AG04449 (cell line): ENCODE results near the gene CXorf66.

ENCODE experiments used
- CTCF ChIA-PET: fragments of 350-600 bp; formaldehyde crosslinking; extraction: SDS; loops from one replicate; lab custom pipeline; 2021; ENCODE audit warnings: antibody characterized with exemption; lab: Yijun Ruan, JAX
- POLR2A ChIA-PET: fragments of 400-600, 350-600 bp; formaldehyde crosslinking; extraction: SDS; loops from one replicate; lab custom pipeline; 2020; ENCODE audit warnings: antibody characterized with exemption, inconsistent platforms; lab: Yijun Ruan, JAX
- DNase-seq: peaks from one replicate; pipeline ENCODE4 v3.0.0-alpha.2; 2010; ENCODE audit warnings: low read depth, low spot score
- H3K4me3 ChIP-seq: 2 replicates; pipeline ENCODE4 v1.5.1; 2011; ENCODE audit warnings: low read depth, mild to moderate bottlenecking, control low read depth, low read length
- TF ChIP-seq, protein P1 (sequence below): IDR thresholded peaks from one replicate; pipeline ENCODE4 v1.5.1; 2011; ENCODE audit warnings: mild to moderate bottlenecking, moderate library complexity, low read length, control low read depth, inconsistent platforms; ENCODE audit not compliant: insufficient read depth; ENCODE audit errors: missing control alignments

CXorf66 gene

DNA sequence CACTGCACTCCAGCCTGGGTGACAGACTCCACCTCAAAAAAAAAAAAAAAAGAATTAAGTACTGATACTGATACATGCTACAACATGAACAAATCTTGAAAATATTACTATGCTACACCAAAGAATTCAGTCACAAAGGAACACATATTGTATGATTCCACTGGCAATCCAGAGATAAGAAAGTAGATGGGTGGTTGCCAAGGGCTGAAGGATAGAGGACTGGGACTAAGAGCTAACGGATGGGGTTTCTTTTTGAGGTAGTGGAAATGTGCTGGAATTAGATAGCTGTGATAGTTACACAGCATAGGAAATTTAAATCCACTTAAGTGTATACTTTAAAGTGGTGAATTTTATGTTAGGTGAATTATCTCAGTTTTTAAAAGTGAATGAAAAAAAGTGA, 45.0 kb downstream of the CXorf66 start:
- ChIA-PET POLR2A (no interaction called here), CTCF (no interaction called here)
- TF ChIP-seq, protein P1, sequence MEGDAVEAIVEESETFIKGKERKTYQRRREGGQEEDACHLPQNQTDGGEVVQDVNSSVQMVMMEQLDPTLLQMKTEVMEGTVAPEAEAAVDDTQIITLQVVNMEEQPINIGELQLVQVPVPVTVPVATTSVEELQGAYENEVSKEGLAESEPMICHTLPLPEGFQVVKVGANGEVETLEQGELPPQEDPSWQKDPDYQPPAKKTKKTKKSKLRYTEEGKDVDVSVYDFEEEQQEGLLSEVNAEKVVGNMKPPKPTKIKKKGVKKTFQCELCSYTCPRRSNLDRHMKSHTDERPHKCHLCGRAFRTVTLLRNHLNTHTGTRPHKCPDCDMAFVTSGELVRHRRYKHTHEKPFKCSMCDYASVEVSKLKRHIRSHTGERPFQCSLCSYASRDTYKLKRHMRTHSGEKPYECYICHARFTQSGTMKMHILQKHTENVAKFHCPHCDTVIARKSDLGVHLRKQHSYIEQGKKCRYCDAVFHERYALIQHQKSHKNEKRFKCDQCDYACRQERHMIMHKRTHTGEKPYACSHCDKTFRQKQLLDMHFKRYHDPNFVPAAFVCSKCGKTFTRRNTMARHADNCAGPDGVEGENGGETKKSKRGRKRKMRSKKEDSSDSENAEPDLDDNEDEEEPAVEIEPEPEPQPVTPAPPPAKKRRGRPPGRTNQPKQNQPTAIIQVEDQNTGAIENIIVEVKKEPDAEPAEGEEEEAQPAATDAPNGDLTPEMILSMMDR, result no peak

DNA sequence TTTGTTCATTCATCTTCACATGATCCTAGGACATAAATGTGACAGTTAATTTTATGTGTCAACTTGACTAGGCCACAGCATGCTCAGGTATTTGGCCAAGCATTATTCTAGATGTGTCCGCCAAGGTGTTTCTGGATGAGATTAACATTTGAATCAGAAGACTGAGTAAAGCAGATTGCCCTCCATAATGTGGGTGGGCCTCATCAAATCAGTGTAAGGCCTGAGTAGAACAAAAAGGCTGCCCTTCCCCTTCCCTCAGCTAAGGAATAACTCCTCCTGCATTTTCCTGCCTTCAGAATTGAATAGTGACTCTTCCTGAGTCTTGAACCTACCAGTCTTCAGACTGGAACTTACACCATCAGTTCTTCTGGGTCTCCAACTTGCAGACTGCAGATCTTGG, 50.9 kb downstream of the CXorf66 start:
- DNase-seq, result no peak
- POLR2A ChIA-PET, result no interaction called here
- no peak overlapping the region for H3K4me3 ChIP-seq
- CTCF ChIA-PET, result interaction anchor here (0.9 kb wide), 1 partner anchor 52 kb away, joined by 3 read pairs; no protein-coding TSS in a partner anchor
- TF ChIP-seq, protein P1, result no peak

More for the DNA sequence above, 45.0 kb downstream of the CXorf66 start:
- DNase-seq, result no peak
- no peak overlapping the region for H3K4me3 ChIP-seq

DNA sequence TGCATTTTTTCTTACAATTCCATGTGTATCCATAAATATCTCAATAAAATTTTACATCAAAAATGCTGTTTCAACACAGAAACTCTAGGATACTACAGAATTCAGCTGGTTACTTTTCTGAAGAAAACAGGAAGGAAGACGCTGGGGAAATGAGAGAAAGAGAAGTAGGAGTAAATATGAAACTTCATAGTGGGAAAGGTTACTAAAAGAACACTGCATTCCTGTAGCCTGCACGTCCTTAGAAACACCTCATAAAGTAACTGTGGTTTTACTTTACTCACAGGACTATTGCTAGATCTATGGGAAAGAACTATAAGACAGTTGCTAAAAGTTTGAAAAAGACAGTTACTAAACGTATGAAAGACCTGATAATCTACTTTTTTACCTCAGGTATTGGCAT, 55.6 kb downstream of the CXorf66 start:
- no peak for DNase-seq
- CTCF ChIA-PET, result no interaction called here
- POLR2A ChIA-PET, result no interaction called here
- TF ChIP-seq, protein P1, result no peak
- no peak overlapping the region for H3K4me3 ChIP-seq

DNA sequence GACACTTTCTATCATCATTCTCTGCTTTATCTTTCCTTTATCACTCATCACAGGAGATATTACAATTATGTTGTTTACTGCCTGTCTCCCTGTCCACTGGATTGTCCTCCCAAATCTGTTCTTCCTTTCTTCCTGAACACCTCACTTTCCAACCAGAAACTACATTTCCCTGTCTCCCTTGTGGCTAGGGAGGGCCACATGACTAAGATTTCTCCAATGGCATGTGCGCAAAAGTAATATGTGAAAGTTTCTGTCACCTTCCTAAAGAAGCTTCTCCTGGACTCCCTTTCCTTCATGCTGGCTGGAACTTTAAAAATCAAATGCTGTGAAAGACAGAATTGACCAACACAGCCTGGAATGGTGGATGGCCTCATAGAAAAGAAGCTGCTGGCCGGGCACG, 58.2 kb downstream of the CXorf66 start:
- TF ChIP-seq, protein P1, result no peak
- POLR2A ChIA-PET, result no interaction called here
- CTCF ChIA-PET, result no interaction called here
- DNase-seq, result no peak
- no peak overlapping the region for H3K4me3 ChIP-seq

DNA sequence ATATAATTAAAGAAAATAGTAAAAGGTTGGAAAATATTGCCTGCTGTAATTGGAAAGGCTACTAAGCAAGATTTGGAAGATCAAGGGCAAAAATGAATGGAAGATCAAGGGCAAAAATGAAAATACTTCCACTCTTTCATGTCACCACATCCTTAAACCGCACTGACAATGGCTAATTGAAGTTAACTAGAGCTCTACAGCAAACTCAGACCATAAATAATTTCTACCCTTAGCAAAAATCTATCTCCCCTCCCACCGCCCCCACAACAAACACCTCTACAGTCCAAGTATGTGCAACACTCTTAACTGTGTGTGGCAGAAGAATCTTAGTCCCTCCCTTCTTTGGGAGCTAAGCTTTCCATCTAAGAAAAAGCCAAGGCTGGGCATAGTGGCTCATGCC, 59.6 kb downstream of the CXorf66 start:
- DNase-seq, result no peak
- ChIA-PET POLR2A (no interaction called here), CTCF (no interaction called here)
- no peak overlapping the region for H3K4me3 ChIP-seq
- TF ChIP-seq, protein P1, result no peak
